ENCODE data around the gene ELMO3.

The ELMO3 gene

GRCh38 chr16:67164599-67165061 is 34.3 kb upstream of the ELMO3 start, which contains the start of gene HSF4:
TSS of gene HSF4 (plus strand) at chr16:67164745. CDS start at chr16:67164812, 67 bp downstream.
- FAIRE-seq, result no peak

- no peak for FAIRE-seq
Measured at GRCh38 chr16:67165121-67166078, 33.5 kb upstream of the ELMO3 start.

- no peak for FAIRE-seq
Measured at GRCh38 chr16:67166110-67166547, 32.8 kb upstream of the ELMO3 start.

GRCh38 chr16:67166598-67167168 is 32.2 kb upstream of the ELMO3 start:
- no peak for FAIRE-seq

- no peak for FAIRE-seq
Measured at GRCh38 chr16:67167588-67167987, 31.3 kb upstream of the ELMO3 start.

GRCh38 chr16:67169011-67169451 is 29.9 kb upstream of the ELMO3 start:
- no peak for FAIRE-seq

- no peak for FAIRE-seq
Measured at GRCh38 chr16:67169642-67170167, 29.2 kb upstream of the ELMO3 start.

GRCh38 chr16:67170168-67170948 is 28.6 kb upstream of the ELMO3 start, which contains the start of gene NOL3:
TSS of gene NOL3 (plus strand) at chr16:67170538.
- FAIRE-seq, result no peak

- FAIRE-seq, result no peak
Measured at GRCh38 chr16:67170949-67171649, 27.8 kb upstream of the ELMO3 start.

GRCh38 chr16:67173323-67173722 is 25.6 kb upstream of the ELMO3 start:
- no peak for FAIRE-seq

GRCh38 chr16:67173808-67174705 is 24.9 kb upstream of the ELMO3 start:
- no peak for FAIRE-seq

GRCh38 chr16:67174706-67175231 is 24.2 kb upstream of the ELMO3 start:
- no peak for FAIRE-seq

GRCh38 chr16:67176662-67177061 is 22.3 kb upstream of the ELMO3 start:
- FAIRE-seq, result no peak

GRCh38 chr16:67177743-67178699 is 20.9 kb upstream of the ELMO3 start:
- no peak for FAIRE-seq

GRCh38 chr16:67179421-67180080 is 19.4 kb upstream of the ELMO3 start:
- no peak for FAIRE-seq

GRCh38 chr16:67180166-67180565 is 18.8 kb upstream of the ELMO3 start:
- no peak for FAIRE-seq

GRCh38 chr16:67181346-67181745 is 17.6 kb upstream of the ELMO3 start:
- no peak for FAIRE-seq

- FAIRE-seq, result no peak
Measured at GRCh38 chr16:67182288-67182687, 16.6 kb upstream of the ELMO3 start.

GRCh38 chr16:67183284-67183626 is 15.7 kb upstream of the ELMO3 start:
- FAIRE-seq, result no peak

Measured in A204.1 (cell line).